Fibroblast of lung (primary cell): Measurements from ENCODE around the gene C1orf53. TPM values are rescaled to one million over a fixed set of nuclear protein-coding genes. Genes with fewer than 3 reads are reported as not detected.
"Not testable (repeated sequence)": the region's sequence is repeated elsewhere in the genome, so short reads cannot be mapped to it uniquely, and the experiment has no call there.

ENCODE experiments used
- DNase-seq, 2 donors: peaks; one replicate each; pipeline versions ENCODE4 v3.0.0 to v3.0.0-alpha.2; 2010; ENCODE audit warnings: low read depth in 2 of 2
- H2AFZ ChIP-seq: 2 replicates; pipeline ENCODE4 v1.5.1; 2012; ENCODE audit warnings: low read length, control low read depth, inconsistent platforms
- H3K27ac ChIP-seq: 2 replicates; pipeline ENCODE4 v1.5.1; 2011; ENCODE audit warnings: low read length, control low read depth; ENCODE audit not compliant: insufficient read depth
- H3K27me3 ChIP-seq: 2 replicates; pipeline ENCODE4 v1.5.1; 2011; ENCODE audit warnings: mild to moderate bottlenecking, low read length; ENCODE audit not compliant: control insufficient read depth, insufficient read depth
- H3K36me3 ChIP-seq: 2 replicates; pipeline ENCODE4 v1.5.1; 2011; ENCODE audit warnings: low read length; ENCODE audit not compliant: control insufficient read depth, insufficient read depth
- H3K4me1 ChIP-seq: 2 replicates; pipeline ENCODE4 v1.5.1; 2011; ENCODE audit warnings: low read length; ENCODE audit not compliant: control insufficient read depth, insufficient read depth; ENCODE audit errors: extremely low read depth
- H3K4me2 ChIP-seq: 2 replicates; pipeline ENCODE4 v1.5.1; 2011; ENCODE audit warnings: low read length, control low read depth; ENCODE audit not compliant: insufficient read depth; ENCODE audit errors: extremely low read depth
- H3K4me3 ChIP-seq, 4 experiments: fragments of 200-600 bp in 1 of 4; sonication (generic) in 1 of 4; replicated peaks in 1 of 4; 2 replicates each; pipeline ENCODE4 v1.5.1; 2011 to 2016; ENCODE audit warnings: low read length in 4 of 4, low read depth in 3 of 4, mild to moderate bottlenecking in 3 of 4, control low read depth in 2 of 4, inconsistent platforms in 1 of 4, mixed read lengths in 1 of 4; ENCODE audit not compliant: insufficient read depth in 1 of 4; ENCODE audit errors: control extremely low read depth in 1 of 4
- H3K79me2 ChIP-seq: 2 replicates; pipeline ENCODE4 v1.5.1; 2012; ENCODE audit warnings: mild to moderate bottlenecking, low read length, inconsistent platforms; ENCODE audit not compliant: control insufficient read depth, insufficient read depth
- H3K9ac ChIP-seq: 2 replicates; pipeline ENCODE4 v1.5.1; 2011; ENCODE audit warnings: mild to moderate bottlenecking, low read length, control low read depth; ENCODE audit not compliant: insufficient read depth
- H3K9me3 ChIP-seq: 2 replicates; pipeline ENCODE4 v1.5.1; 2012; ENCODE audit warnings: low read depth, low read length; ENCODE audit not compliant: control insufficient read depth, insufficient read depth
- H4K20me1 ChIP-seq: 2 replicates; pipeline ENCODE4 v1.5.1; 2011; ENCODE audit warnings: low read length; ENCODE audit not compliant: control insufficient read depth, insufficient read depth; ENCODE audit errors: extremely low read depth
- CTCF ChIP-seq, 2 donors: IDR thresholded peaks in 1 of 2; conservative IDR thresholded peaks in 1 of 2; 1 replicate in 1 of 2; 2 replicates in 1 of 2; pipeline ENCODE4 v1.5.1; 2011 to 2012; ENCODE audit warnings: low read length in 2 of 2, control low read depth in 1 of 2, inconsistent platforms in 1 of 2, low read depth in 1 of 2, mild to moderate bottlenecking in 1 of 2
- EZH2 ChIP-seq: IDR thresholded peaks from 2 replicates; pipeline ENCODE4 v1.5.1; 2012; ENCODE audit warnings: low read length, control low read depth, mild to moderate bottlenecking; ENCODE audit errors: missing control alignments
- polyA plus RNA-seq, 2 donors: library from polyadenylated mRNA; depleted of rRNA in 1 of 2; stranded (reverse) in 1 of 2; unstranded in 1 of 2; fragments of >200 nt; gene quantifications; 2 replicates each; pipeline ENCODE4 v1.2.1, GENCODE V29; 2011 to 2012; ENCODE audit warnings: missing spikeins in 1 of 2
- total RNA-seq: library from RNA; depleted of rRNA; stranded (reverse); fragments of >200 nt; gene quantifications from 2 replicates; pipeline ENCODE4 v1.2.1, GENCODE V29; 2014

C1orf53 gene
- total and polyA plus RNA-seq, 2 donors (not counting 1 experiment from before 2014, with no cell fraction given), result 3.0 to 3.3 TPM

- Histone ChIP-seq H3K9me3 (no peaks in the 10 kb centered on the region), H3K27me3 (no peaks in the 10 kb centered on the region), H3K4me3 (no peak overlapping the region), H3K4me1 (no peaks in the 10 kb centered on the region), H3K27ac (no peak overlapping the region), H3K4me2 (no peak overlapping the region), H3K9ac (no peak overlapping the region), H3K79me2 (no peaks in the 10 kb centered on the region), H4K20me1 (no peaks in the 10 kb centered on the region), H3K36me3 (no peaks in the 10 kb centered on the region), H2AFZ (no peak overlapping the region)
- TF ChIP-seq EZH2 (no peak), CTCF (conservative IDR thresholded peaks at IDR 0.05 in 1 of 2, IDR thresholded peaks at IDR 0.05 in 1 of 2; ENCODE audit: low read depth in 1 of 2, low read length in 2 of 2) (no peak)
- no peak for DNase-seq
Measured at GRCh38 chr1:197876894-197877293, 25.5 kb upstream of the C1orf53 start.

GRCh38 chr1:197880385-197880784 is 22.0 kb upstream of the C1orf53 start:
- not testable (repeated sequence) for H2AFZ ChIP-seq, H3K36me3 ChIP-seq, H3K27me3 ChIP-seq, DNase-seq, H3K79me2 ChIP-seq, H4K20me1 ChIP-seq, H3K4me2 ChIP-seq, H3K27ac ChIP-seq, H3K4me1 ChIP-seq, H3K9ac ChIP-seq, H3K9me3 ChIP-seq, H3K4me3 ChIP-seq

- H3K4me3 ChIP-seq, H3K27ac ChIP-seq: not testable (repeated sequence)
Measured at GRCh38 chr1:197882241-197882640, 20.2 kb upstream of the C1orf53 start.

GRCh38 chr1:197884173-197884572 is 18.3 kb upstream of the C1orf53 start:
- Histone ChIP-seq H4K20me1 (no peaks in the 10 kb centered on the region), H3K4me3 (no peak overlapping the region), H2AFZ (no peak overlapping the region), H3K79me2 (no peaks in the 10 kb centered on the region), H3K9me3 (no peaks in the 10 kb centered on the region), H3K4me2 (no peak overlapping the region), H3K27ac (no peak overlapping the region), H3K27me3 (no peaks in the 10 kb centered on the region), H3K36me3 (no peaks in the 10 kb centered on the region), H3K4me1 (no peaks in the 10 kb centered on the region), H3K9ac (no peak overlapping the region)
- DNase-seq, result peak in 1 of 2 donors; percentile 44
- TF ChIP-seq CTCF (conservative IDR thresholded peaks at IDR 0.05 in 1 of 2, IDR thresholded peaks at IDR 0.05 in 1 of 2; ENCODE audit: low read depth in 1 of 2, low read length in 2 of 2) (no peak), EZH2 (no peak)

More at GRCh38 chr1:197882241-197882640, 20.2 kb upstream of the C1orf53 start:
- not testable (repeated sequence) for H2AFZ ChIP-seq, H3K79me2 ChIP-seq, H3K4me1 ChIP-seq, H3K9ac ChIP-seq, H4K20me1 ChIP-seq, H3K27me3 ChIP-seq, H3K36me3 ChIP-seq, DNase-seq, H3K9me3 ChIP-seq, H3K4me2 ChIP-seq
